Measurements from ENCODE around the gene RAB8B. TPM values are rescaled to one million over a fixed set of nuclear protein-coding genes. Genes with fewer than 3 reads are reported as not detected.

The RAB8B gene
- total RNA-seq, 4 donors from 2014 or later: 18.7 to 41.0 (median 35.5) TPM

- peaks cover 18 to 73% (median 36%) of the 10 kb centered on the region in 4 donors for H3K36me3 ChIP-seq
- H3K27me3 ChIP-seq: no peaks in the 10 kb centered on the region
- no peak overlapping the region for H3K27ac ChIP-seq (replicated peaks in 1 of 4)
- DNase-seq (ENCODE audit: extremely low spot score): no peak
- WGBS: 89% methylated on average over 5 of the region's 5 CpGs
- intact Hi-C loops (cut with DNase I): no loop called here
- no peaks in the 10 kb centered on the region for H3K9me3 ChIP-seq
- no peak overlapping the region for H3K4me3 ChIP-seq
- TF ChIP-seq POLR2A (IDR thresholded peaks at IDR 0.05; ENCODE audit: low read depth) (no peak), CTCF (IDR thresholded peaks at IDR 0.05) (no peak), EP300 (IDR thresholded peaks at IDR 0.05) (no peak), POLR2AphosphoS5 (IDR thresholded peaks at IDR 0.05) (no peak)
- H3K4me1 ChIP-seq: no peaks in the 10 kb centered on the region
Observed at GRCh38 chr15:63305260-63305659, 115.9 kb downstream of the RAB8B start.

- Histone ChIP-seq H3K4me3 (no peak overlapping the region), H3K9me3 (no peaks in the 10 kb centered on the region), H3K4me1 (no peaks in the 10 kb centered on the region), H3K36me3 (peaks cover 18 to 61% (median 36%) of the 10 kb centered on the region in 4 donors), H3K27ac (replicated peaks in 1 of 4) (no peak overlapping the region), H3K27me3 (no peaks in the 10 kb centered on the region)
- no peak for DNase-seq (ENCODE audit: extremely low spot score)
- WGBS: 91% methylated on average over 5 of the region's 5 CpGs
- TF ChIP-seq EP300 (IDR thresholded peaks at IDR 0.05) (no peak), POLR2A (IDR thresholded peaks at IDR 0.05; ENCODE audit: low read depth) (no peak), CTCF (IDR thresholded peaks at IDR 0.05) (no peak), POLR2AphosphoS5 (IDR thresholded peaks at IDR 0.05) (no peak)
- intact Hi-C loops (cut with DNase I): no loop called here
Observed at GRCh38 chr15:63306492-63307073, 117.2 kb downstream of the RAB8B start.

- no peak overlapping the region for H3K27ac ChIP-seq (replicated peaks in 1 of 4)
- no peak for TF ChIP-seq CTCF (IDR thresholded peaks at IDR 0.05)
- no peak for TF ChIP-seq POLR2A (IDR thresholded peaks at IDR 0.05; ENCODE audit: low read depth)
- no peak for TF ChIP-seq POLR2AphosphoS5 (IDR thresholded peaks at IDR 0.05)
- no peak for TF ChIP-seq EP300 (IDR thresholded peaks at IDR 0.05)
- no peaks in the 10 kb centered on the region for H3K9me3 ChIP-seq
- H3K27me3 ChIP-seq: no peaks in the 10 kb centered on the region
- H3K4me1 ChIP-seq: no peaks in the 10 kb centered on the region
- intact Hi-C loops (cut with DNase I): no loop called here
- DNase-seq (ENCODE audit: extremely low spot score): no peak
- no peak overlapping the region for H3K4me3 ChIP-seq
- H3K36me3 ChIP-seq: peaks cover 6 to 42% (median 21%) of the 10 kb centered on the region in 4 donors
- 78% methylated on average over 4 of the region's 4 CpGs for WGBS
Observed at GRCh38 chr15:63308491-63308890, 119.1 kb downstream of the RAB8B start.

GRCh38 chr15:63308947-63309346 lies 119.5 kb downstream of the RAB8B start:
- WGBS: 83% methylated on average over 2 of the region's 2 CpGs
- Histone ChIP-seq H3K36me3 (peaks cover 6 to 38% (median 18%) of the 10 kb centered on the region in 4 donors), H3K4me1 (no peaks in the 10 kb centered on the region), H3K4me3 (no peak overlapping the region), H3K27ac (replicated peaks in 1 of 4) (no peak overlapping the region), H3K27me3 (no peaks in the 10 kb centered on the region), H3K9me3 (no peaks in the 10 kb centered on the region)
- TF ChIP-seq EP300 (IDR thresholded peaks at IDR 0.05) (no peak), POLR2AphosphoS5 (IDR thresholded peaks at IDR 0.05) (no peak), CTCF (IDR thresholded peaks at IDR 0.05) (no peak), POLR2A (IDR thresholded peaks at IDR 0.05; ENCODE audit: low read depth) (no peak)
- intact Hi-C loops (cut with DNase I): no loop called here
- no peak for DNase-seq (ENCODE audit: extremely low spot score)

GRCh38 chr15:63310646-63311045 lies 121.2 kb downstream of the RAB8B start:
- H3K4me3 ChIP-seq: no peak overlapping the region
- TF ChIP-seq EP300 (IDR thresholded peaks at IDR 0.05): no peak
- no peak for TF ChIP-seq POLR2A (IDR thresholded peaks at IDR 0.05; ENCODE audit: low read depth)
- DNase-seq (ENCODE audit: extremely low spot score): no peak
- WGBS: 91% methylated on average over 3 of the region's 3 CpGs
- H3K9me3 ChIP-seq: no peaks in the 10 kb centered on the region
- peaks cover 4 to 21% (median 11%) of the 10 kb centered on the region in 4 donors for H3K36me3 ChIP-seq
- intact Hi-C loops (cut with DNase I): no loop called here
- H3K27me3 ChIP-seq: no peaks in the 10 kb centered on the region
- no peaks in the 10 kb centered on the region for H3K4me1 ChIP-seq
- H3K27ac ChIP-seq (replicated peaks in 1 of 4): no peak overlapping the region
